UCSD-AML1 (cell line): ENCODE measurements around the gene GUCY2D.

Experiments
- DNase-seq: peaks from one replicate; lab custom pipeline; 2025; ENCODE audit not compliant: unreplicated experiment; lab: John Stamatoyannopoulos, UW

The GUCY2D gene

DNA sequence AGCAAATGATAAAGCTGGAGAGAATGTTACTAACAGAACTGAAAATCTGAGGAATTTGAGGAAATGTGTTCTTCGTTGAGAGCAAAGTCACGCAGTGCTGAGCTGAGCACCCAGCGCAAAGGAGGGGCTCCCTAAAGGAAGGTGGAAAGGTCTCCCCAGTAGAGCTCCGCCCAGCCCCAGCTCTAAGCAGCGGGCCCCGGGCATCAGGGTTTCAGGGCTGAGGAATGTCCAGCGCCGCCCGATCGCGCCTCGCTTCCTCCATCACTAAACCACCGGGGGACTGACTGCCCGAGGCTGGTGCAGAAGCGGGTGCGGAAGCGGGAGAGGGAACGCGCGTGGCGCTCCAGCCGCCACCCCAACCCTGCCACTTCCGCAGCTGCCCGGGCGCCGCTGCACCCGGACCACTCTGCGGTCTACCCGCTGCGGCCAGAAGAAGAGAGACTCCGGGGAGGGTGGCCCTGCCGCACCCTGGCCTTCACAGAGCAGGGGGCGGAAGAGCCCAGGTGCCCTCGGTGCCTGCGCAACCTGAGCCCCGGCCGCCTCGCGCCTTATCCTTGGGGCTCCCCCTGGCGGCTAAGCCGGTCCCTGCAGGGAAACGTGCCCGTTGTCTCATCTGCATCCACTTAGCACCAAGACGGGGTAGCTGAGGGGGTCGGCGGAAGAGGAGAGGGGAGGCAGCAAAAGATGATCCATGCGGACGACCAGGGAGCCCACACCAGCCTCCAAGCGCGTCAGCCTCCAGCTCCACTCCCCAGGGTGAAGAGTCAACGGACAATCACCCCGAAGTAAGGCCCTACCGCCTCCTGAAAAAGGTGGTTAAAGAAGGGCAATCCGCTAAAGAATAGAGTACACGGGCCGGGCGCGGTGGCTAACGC is 12.4 kb upstream of the GUCY2D start:
- peak; percentile 85 for DNase-seq

- no peak for DNase-seq
These were observed 9.9 kb upstream of the GUCY2D start for GRCh38 chr17:7992516-7992915.

DNA sequence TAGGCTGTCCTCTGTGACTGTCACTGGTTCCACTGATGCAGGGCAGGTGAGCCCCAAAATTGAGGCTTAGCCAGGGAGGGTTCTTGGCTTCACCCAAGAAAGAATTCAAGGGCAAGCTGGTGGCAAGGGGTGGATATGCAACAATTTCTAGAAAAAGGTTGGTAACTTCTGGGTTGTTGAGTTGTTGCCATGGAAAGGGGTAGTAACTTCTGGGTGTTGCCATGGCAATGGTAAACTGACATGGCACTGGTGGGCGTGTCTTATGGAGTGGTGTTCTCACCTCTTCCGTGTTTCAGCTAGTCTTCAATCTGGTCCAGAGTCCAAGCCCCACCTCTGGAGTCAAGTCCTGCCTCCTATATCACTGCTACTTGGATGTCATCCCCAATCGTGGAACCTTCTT is 9.5 kb upstream of the GUCY2D start:
- DNase-seq, result no peak

- no peak for DNase-seq
These were observed 8.3 kb upstream of the GUCY2D start for GRCh38 chr17:7993972-7994589.

- DNase-seq, result no peak
These were observed 6.7 kb upstream of the GUCY2D start for GRCh38 chr17:7995724-7996123.

DNA sequence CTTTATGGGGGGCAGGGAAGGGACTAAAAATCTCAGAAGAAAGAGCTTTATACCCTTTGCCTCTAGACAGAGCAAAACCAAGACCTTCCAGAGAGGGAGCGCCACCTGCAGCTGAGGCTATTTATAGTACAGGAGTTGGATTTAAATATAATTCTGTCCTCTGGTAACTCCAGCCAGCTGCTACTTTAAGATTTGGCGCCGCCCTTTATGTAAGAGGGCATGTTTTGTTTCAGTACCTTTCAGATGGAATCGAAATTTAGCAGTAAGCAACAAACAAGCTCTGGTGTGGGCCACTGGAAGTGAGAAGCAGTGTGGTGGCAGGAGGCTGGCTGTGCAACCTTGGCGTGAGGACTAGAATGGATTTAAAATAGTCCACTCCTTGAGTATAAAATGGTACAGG is 5.2 kb upstream of the GUCY2D start:
- DNase-seq, result no peak

DNA sequence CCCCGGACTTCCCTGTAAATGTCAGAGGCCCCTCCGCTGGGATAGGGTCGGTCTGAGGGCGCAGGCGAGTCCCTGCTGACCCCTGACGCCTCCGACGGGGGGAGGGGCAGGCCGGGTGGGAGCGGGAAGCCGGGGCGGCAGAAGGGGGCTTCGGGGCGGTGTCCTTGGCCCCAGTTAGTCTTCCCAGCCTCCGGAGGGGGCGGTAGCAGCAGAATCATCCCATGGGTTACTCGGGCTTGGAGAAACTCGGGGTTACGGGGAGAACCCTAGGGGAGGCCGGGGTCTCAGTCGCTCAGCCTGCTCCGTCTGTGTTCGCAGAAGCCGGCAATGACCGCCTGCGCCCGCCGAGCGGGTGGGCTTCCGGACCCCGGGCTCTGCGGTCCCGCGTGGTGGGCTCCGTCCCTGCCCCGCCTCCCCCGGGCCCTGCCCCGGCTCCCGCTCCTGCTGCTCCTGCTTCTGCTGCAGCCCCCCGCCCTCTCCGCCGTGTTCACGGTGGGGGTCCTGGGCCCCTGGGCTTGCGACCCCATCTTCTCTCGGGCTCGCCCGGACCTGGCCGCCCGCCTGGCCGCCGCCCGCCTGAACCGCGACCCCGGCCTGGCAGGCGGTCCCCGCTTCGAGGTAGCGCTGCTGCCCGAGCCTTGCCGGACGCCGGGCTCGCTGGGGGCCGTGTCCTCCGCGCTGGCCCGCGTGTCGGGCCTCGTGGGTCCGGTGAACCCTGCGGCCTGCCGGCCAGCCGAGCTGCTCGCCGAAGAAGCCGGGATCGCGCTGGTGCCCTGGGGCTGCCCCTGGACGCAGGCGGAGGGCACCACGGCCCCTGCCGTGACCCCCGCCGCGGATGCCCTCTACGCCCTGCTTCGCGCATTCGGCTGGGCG is 542 bp downstream of the GUCY2D start:
- DNase-seq, result no peak

DNA sequence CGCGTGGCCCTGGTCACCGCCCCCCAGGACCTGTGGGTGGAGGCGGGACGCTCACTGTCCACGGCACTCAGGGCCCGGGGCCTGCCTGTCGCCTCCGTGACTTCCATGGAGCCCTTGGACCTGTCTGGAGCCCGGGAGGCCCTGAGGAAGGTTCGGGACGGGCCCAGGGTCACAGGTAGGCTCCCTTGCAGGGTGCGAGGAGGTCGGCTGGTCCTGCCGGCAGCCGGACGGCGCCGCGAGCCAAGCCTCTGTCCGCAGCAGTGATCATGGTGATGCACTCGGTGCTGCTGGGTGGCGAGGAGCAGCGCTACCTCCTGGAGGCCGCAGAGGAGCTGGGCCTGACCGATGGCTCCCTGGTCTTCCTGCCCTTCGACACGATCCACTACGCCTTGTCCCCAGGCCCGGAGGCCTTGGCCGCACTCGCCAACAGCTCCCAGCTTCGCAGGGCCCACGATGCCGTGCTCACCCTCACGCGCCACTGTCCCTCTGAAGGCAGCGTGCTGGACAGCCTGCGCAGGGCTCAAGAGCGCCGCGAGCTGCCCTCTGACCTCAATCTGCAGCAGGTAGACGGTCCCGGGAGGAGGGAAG is 1.3 kb downstream of the GUCY2D start:
- no peak for DNase-seq

GRCh38 chr17:8004899-8005298 is 2.5 kb downstream of the GUCY2D start:
- DNase-seq, result no peak

DNA sequence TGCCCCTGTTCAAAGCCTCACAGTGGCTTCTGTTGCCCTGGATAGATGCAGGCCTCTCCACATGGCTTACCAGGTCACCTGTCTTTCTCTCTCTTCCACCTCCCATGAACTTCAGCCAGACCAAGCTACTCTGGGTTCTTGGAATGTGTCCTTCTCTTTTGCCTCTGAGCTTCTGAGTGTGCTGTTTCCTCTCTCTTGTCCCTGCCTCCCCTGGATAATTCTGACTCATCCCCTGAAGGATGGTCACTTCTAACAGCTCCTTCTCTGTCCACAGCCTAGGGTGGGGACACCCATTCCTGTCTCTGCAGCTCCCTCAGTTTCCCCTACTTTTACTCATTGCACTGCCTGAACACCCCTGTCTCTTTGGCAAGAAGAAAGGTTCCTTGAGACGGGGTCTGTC is 2.9 kb downstream of the GUCY2D start:
- DNase-seq, result no peak

DNA sequence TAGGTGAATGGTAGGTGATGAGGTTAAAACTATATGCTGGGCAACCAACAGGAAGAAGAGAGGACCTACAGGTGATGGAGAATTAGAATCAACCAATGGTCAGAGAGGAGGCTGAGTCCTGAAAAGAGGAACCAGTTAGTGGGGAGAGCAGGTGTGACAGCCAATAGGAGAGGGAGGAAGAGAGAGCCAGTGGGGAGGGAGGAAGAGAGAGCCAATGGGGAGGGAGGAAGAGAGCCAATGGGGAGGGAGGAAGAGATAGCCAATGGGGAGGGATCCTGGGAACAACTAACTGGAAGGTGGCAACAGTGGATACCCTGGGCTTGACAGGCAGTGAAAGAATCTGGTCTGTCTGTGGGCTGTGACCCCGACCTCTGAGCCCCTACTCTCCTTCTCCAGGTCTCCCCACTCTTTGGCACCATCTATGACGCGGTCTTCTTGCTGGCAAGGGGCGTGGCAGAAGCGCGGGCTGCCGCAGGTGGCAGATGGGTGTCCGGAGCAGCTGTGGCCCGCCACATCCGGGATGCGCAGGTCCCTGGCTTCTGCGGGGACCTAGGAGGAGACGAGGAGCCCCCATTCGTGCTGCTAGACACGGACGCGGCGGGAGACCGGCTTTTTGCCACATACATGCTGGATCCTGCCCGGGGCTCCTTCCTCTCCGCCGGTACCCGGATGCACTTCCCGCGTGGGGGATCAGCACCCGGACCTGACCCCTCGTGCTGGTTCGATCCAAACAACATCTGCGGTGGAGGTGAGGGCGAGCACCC is 3.7 kb downstream of the GUCY2D start:
- no peak for DNase-seq

GRCh38 chr17:8006836-8007680 is 4.6 kb downstream of the GUCY2D start:
- no peak for DNase-seq

GRCh38 chr17:8007836-8008235 is 5.4 kb downstream of the GUCY2D start:
- no peak for DNase-seq

- no peak for DNase-seq
These were observed 9.7 kb downstream of the GUCY2D start for GRCh38 chr17:8012045-8012580.

DNA sequence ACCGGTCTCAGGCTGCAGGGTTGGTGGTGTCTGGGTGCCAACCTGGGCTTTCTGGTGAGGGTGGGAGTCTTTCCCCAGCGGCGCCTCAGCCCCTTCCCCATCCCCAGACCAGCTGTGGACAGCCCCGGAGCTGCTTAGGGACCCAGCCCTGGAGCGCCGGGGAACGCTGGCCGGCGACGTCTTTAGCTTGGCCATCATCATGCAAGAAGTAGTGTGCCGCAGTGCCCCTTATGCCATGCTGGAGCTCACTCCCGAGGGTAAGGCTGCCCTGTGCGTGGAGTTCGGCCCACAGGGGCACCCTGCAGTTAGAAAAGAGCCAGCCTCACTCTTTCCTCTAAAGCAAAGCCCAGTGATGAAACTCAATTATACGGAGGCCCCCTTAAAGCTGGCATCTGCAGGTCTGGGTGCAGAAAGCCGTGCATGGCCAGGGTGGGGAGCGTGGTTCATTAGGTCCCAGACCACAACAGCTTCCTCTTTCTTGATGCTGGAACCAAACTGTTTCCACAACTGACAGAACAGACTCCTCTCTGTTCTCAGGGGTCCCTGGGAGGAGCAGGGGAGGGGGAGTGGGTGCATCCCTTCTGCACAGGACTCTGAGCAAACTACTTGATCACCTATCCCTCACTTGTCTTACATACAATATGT is 10.7 kb downstream of the GUCY2D start:
- DNase-seq, result no peak

DNA sequence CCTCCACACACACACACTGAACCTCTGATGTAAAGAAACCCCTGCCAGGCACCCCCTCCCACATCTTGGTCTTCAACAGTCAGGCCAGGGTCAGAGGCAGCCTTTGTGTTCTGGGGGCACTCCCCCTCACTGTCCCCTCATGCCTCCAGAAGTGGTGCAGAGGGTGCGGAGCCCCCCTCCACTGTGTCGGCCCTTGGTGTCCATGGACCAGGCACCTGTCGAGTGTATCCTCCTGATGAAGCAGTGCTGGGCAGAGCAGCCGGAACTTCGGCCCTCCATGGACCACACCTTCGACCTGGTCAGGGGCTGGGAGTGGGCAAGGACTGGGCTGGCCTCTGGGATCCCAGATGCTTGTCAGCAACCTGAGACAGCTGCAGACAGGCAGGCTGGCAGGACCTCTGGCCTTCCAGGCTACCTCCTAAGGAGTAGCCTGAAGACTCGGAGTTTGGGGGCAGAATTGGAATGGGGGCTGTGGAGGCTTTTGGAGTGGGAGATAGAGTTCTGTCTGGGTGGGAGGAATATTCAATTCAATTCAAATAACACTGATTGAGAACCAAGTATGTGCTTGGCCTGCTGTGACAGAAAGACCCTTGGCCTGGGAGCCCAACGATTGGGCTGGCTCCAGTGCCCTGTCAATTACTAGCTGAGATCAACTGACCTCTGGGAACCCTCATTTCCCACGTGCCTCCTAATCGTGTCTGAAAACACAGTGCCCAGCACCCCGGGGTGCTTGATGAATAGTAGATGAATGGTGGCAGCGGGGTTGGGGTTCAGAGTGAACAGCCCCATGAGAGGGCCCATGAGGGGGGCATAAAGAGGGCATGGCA is 11.5 kb downstream of the GUCY2D start:
- DNase-seq, result no peak

DNA sequence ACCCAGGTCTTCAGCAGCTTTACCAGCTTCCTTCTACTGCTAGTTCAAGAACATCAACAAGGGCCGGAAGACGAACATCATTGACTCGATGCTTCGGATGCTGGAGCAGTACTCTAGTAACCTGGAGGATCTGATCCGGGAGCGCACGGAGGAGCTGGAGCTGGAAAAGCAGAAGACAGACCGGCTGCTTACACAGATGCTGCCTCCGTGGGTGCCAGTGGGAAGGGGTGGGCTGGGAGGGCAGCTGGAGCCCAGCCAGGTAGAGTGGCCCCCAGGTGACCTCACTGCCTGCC is 12.1 kb downstream of the GUCY2D start:
- DNase-seq, result no peak

GRCh38 chr17:8015236-8015956 is 13.0 kb downstream of the GUCY2D start:
- DNase-seq, result no peak
